Lung (tissue), 12 donors: ENCODE data around the gene NKG7. TPM values are rescaled to one million over a fixed set of nuclear protein-coding genes. Genes with fewer than 3 reads are reported as not detected.

Experiments
- ATAC-seq: fragments of 200-7000 bp; cut with Tn5 transposase; one replicate; pipeline ENCODE4 v1.9.1; 2020; ENCODE audit warnings: moderate number of reproducible peaks; ENCODE audit not compliant: insufficient read depth, low FRiP score
- DNase-seq, 3 donors: peaks; one replicate each; pipeline ENCODE4 v3.0.0-alpha.2; 2013 to 2017
- H3K27ac ChIP-seq, 2 donors: one replicate each; pipeline ENCODE4 v1.5.1; 2013; ENCODE audit warnings: mild to moderate bottlenecking in 2 of 2, moderate library complexity in 2 of 2, control low read depth in 1 of 2, inconsistent platforms in 1 of 2, low read depth in 1 of 2, low read length in 1 of 2
- H3K27me3 ChIP-seq, 3 donors: one replicate each; pipeline ENCODE4 v1.5.1; 2013; ENCODE audit warnings: low read length in 2 of 3; ENCODE audit not compliant: control insufficient read depth in 3 of 3, insufficient read depth in 3 of 3
- H3K36me3 ChIP-seq, 4 donors: one replicate each; pipeline ENCODE4 v1.5.1; 2013; ENCODE audit warnings: low read length in 4 of 4, mild to moderate bottlenecking in 1 of 4, moderate library complexity in 1 of 4; ENCODE audit not compliant: control insufficient read depth in 4 of 4, insufficient read depth in 4 of 4
- H3K4me1 ChIP-seq, 5 donors: one replicate each; pipeline ENCODE4 v1.5.1; 2013; ENCODE audit warnings: low read length in 5 of 5, mild to moderate bottlenecking in 2 of 5, moderate library complexity in 1 of 5; ENCODE audit not compliant: control insufficient read depth in 5 of 5, insufficient read depth in 5 of 5
- H3K4me3 ChIP-seq: one replicate; pipeline ENCODE4 v1.5.1; 2013; ENCODE audit warnings: mild to moderate bottlenecking, control low read depth, moderate library complexity
- H3K9ac ChIP-seq, 2 donors: one replicate each; pipeline ENCODE4 v1.5.1; 2013; ENCODE audit warnings: low read length in 2 of 2, control low read depth in 1 of 2; ENCODE audit not compliant: insufficient read depth in 1 of 2
- H3K9me3 ChIP-seq, 4 donors: one replicate each; pipeline ENCODE4 v1.5.1; 2013; ENCODE audit warnings: low read length in 3 of 4, mild to moderate bottlenecking in 1 of 4, moderate library complexity in 1 of 4; ENCODE audit not compliant: control insufficient read depth in 4 of 4, insufficient read depth in 3 of 4
- WGBS, 2 donors: extraction: QIAGEN DNeasy Blood & Tissue Kit; methylation state at CpG; one replicate each; pipeline ENCODE4 v1.1.7; 2013; 5-methylcytosine and 5-hydroxymethylcytosine counted together
- polyA plus RNA-seq, 2 donors: library from polyadenylated mRNA; stranded (reverse); fragments of 200-250 nt; gene quantifications; one replicate each; pipeline ENCODE4 v1.2.1, GENCODE V29; 2013
- total RNA-seq, 2 donors: library from RNA; depleted of rRNA in 1 of 2; stranded (reverse); fragments of >200 nt in 1 of 2; gene quantifications; one replicate each; pipeline ENCODE4 v1.2.1, GENCODE V29; 2014 to 2021
- TF ChIP-seq, protein P1 (sequence below): IDR thresholded peaks from 2 replicates; pipeline ENCODE4 v1.5.1; 2012; ENCODE audit warnings: mild to moderate bottlenecking; ENCODE audit errors: control extremely low read depth, extremely low read depth
- donor health status: control.
- donor health status: control.
- donor health status: Bipolar disorder and iron deficiency.
- donor health status: healthy.
- donor health status: DM: yes; HTN: yes; CAD: no.

The NKG7 gene
- total and polyA plus RNA-seq, 4 donors = 12.7 to 328 (median 14.8) TPM

GRCh38 chr19:51351266-51351990 is 21.0 kb downstream of the NKG7 start:
- H3K4me3 ChIP-seq = no peak overlapping the region
- H3K27me3 ChIP-seq = no peaks in the 10 kb centered on the region
- 96 to 97% methylated on average over 11 of the region's 11 CpGs for WGBS, 2 donors
- H3K27ac ChIP-seq = no peak overlapping the region
- TF ChIP-seq, protein P1, sequence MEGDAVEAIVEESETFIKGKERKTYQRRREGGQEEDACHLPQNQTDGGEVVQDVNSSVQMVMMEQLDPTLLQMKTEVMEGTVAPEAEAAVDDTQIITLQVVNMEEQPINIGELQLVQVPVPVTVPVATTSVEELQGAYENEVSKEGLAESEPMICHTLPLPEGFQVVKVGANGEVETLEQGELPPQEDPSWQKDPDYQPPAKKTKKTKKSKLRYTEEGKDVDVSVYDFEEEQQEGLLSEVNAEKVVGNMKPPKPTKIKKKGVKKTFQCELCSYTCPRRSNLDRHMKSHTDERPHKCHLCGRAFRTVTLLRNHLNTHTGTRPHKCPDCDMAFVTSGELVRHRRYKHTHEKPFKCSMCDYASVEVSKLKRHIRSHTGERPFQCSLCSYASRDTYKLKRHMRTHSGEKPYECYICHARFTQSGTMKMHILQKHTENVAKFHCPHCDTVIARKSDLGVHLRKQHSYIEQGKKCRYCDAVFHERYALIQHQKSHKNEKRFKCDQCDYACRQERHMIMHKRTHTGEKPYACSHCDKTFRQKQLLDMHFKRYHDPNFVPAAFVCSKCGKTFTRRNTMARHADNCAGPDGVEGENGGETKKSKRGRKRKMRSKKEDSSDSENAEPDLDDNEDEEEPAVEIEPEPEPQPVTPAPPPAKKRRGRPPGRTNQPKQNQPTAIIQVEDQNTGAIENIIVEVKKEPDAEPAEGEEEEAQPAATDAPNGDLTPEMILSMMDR = no peak
- no peak for ATAC-seq
- H3K4me1 ChIP-seq = peaks cover 0 to 6% (median 0%) of the 10 kb centered on the region in 5 donors
- H3K36me3 ChIP-seq = peaks cover 0 to 37% (median 15%) of the 10 kb centered on the region in 4 donors
- DNase-seq = no peak
- no peak overlapping the region for H3K9ac ChIP-seq
- H3K9me3 ChIP-seq = no peaks in the 10 kb centered on the region

- TF ChIP-seq, protein P1 = no peak
- ATAC-seq (no peak), DNase-seq (no peak)
- no peak overlapping the region for H3K9ac ChIP-seq
- WGBS, 2 donors = 82 to 86% methylated on average over 10 of the region's 10 CpGs
- no peak overlapping the region for H3K27ac ChIP-seq
- H3K36me3 ChIP-seq = peaks cover 0 to 42% (median 21%) of the 10 kb centered on the region in 4 donors
- no peaks in the 10 kb centered on the region for H3K27me3 ChIP-seq
- H3K9me3 ChIP-seq = no peaks in the 10 kb centered on the region
- no peak overlapping the region for H3K4me3 ChIP-seq
- H3K4me1 ChIP-seq = no peaks in the 10 kb centered on the region
Measured at GRCh38 chr19:51347209-51347928, 25.1 kb downstream of the NKG7 start.

GRCh38 chr19:51346742-51347141 is 25.7 kb downstream of the NKG7 start:
- WGBS, 2 donors = 89 to 93% methylated on average over 17 of the region's 17 CpGs
- no peaks in the 10 kb centered on the region for H3K9me3 ChIP-seq
- no peak overlapping the region for H3K9ac ChIP-seq
- TF ChIP-seq, protein P1 = no peak
- no peaks in the 10 kb centered on the region for H3K4me1 ChIP-seq
- ATAC-seq (no peak), DNase-seq (no peak)
- H3K36me3 ChIP-seq = peaks cover 0 to 36% (median 18%) of the 10 kb centered on the region in 4 donors
- H3K27ac ChIP-seq = no peak overlapping the region
- no peak overlapping the region for H3K4me3 ChIP-seq
- H3K27me3 ChIP-seq = no peaks in the 10 kb centered on the region
